Measurements from ENCODE around the gene SDHA. TPM values are rescaled to one million over a fixed set of nuclear protein-coding genes. Genes with fewer than 3 reads are reported as not detected.
"Not testable (repeated sequence)": the region's sequence is repeated elsewhere in the genome, so short reads cannot be mapped to it uniquely, and the experiment has no call there.

Gene SDHA
- 60.5 TPM for polyA plus RNA-seq (2013, experiment 1 of 2)
- 67.5 TPM for polyA plus RNA-seq (2013, experiment 2 of 2)

- not testable (repeated sequence) for H3K27me3 ChIP-seq (ENCODE audit: control insufficient read depth in 3 of 3, insufficient read depth in 3 of 3, low read depth in 1 of 3, low read length in 3 of 3); H3K4me1 ChIP-seq (ENCODE audit: control insufficient read depth in 2 of 2, insufficient read depth in 1 of 2, low read depth in 1 of 2, low read length in 2 of 2); H3K79me1 ChIP-seq (ENCODE audit: low read depth, low read length); H3K9me3 ChIP-seq (replicated peaks in 1 of 2; ENCODE audit: control insufficient read depth in 2 of 2, insufficient read depth in 1 of 2, low read depth in 1 of 2, low read length in 2 of 2); H2BK120ac ChIP-seq (ENCODE audit: low read depth, low read length); H2BK12ac ChIP-seq (ENCODE audit: low read length); H4K91ac ChIP-seq (ENCODE audit: low read depth, low read length, poor library complexity); H3K4ac ChIP-seq (ENCODE audit: low read length); H4K8ac ChIP-seq (ENCODE audit: low read depth, low read length); H3K14ac ChIP-seq (ENCODE audit: low read length); H2BK15ac ChIP-seq (ENCODE audit: low read length)
- H2BK5ac ChIP-seq (ENCODE audit: low read length): peak within 1 kb of the TSS; percentile 61
- peak within 1 kb of the TSS; percentile 79 for H3K27ac ChIP-seq (replicated peaks; ENCODE audit: low read length)
- H3K4me2 ChIP-seq (ENCODE audit: insufficient read depth, low read length, poor library complexity, severe bottlenecking): peak within 1 kb of the TSS; percentile 72
- H2AFZ ChIP-seq (ENCODE audit: low read length): peak within 1 kb of the TSS; percentile 93
- DNase-seq (ENCODE audit: low spot score): peak; percentile 98
- no CpG with 5 or more reads among the region's 75 CpGs for WGBS, 2 donors (ENCODE audit: extremely low coverage in 2 of 2, insufficient read length in 2 of 2, insufficient replicate concordance in 1 of 2)
- H3K18ac ChIP-seq (ENCODE audit: low read length): peak within 1 kb of the TSS; percentile 90
- peak within 1 kb of the TSS; percentile 65 for H3K23ac ChIP-seq (ENCODE audit: low read depth, low read length, poor library complexity)
- H3K36me3 ChIP-seq (replicated peaks in 1 of 2; ENCODE audit: control insufficient read depth in 2 of 2, insufficient read depth in 2 of 2, low read length in 2 of 2): peaks cover 8 to 27% of the 10 kb centered on the region in 2 donors
- peak within 1 kb of the TSS; percentile 81 for H3K9ac ChIP-seq (ENCODE audit: low read depth, low read length, poor library complexity)
- H2AK5ac ChIP-seq (ENCODE audit: low read depth, low read length): peak within 1 kb of the TSS; percentile 24
- peak within 1 kb of the TSS; percentile 86 to 97 for H3K4me3 ChIP-seq (ENCODE audit: low read length in 2 of 2)
Measured at GRCh38 chr5:217494-218456, at the start of gene SDHA, which contains the start of gene CCDC127. Gene SDHA (plus strand): TSS chr5:218320. CDS start chr5:218356, 36 bp downstream. Gene CCDC127 (minus strand): TSS chr5:218153. CDS start chr5:216849, 1,304 bp downstream.

DNA sequence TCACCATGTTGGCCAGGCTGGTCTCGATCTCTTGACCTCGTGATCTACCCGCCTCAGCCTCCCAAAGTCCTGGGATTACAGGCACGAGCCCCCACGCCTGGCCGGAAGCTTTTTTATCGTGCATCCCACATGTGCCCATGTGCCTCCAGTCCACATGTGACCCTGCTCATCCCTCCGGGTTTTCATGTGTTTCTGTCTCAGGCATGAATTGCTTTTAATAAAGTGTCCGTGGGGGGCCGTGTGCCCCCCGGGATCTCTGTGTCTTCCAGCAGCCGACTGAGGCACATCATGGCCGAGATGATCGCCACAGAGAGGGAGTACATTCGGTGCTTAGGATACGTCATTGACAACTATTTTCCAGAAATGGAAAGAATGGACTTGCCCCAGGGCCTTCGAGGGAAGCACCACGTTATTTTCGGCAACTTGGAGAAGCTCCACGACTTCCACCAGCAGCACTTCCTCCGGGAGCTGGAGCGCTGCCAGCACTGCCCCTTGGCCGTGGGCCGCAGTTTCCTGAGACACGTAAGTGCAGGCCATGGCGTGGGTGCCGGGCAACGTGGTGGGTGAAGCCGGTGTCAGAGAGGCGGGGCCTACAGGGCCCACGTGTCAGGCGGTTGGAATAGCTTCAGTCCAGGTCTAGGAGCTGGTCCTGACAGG, 48.9 kb upstream of the SDHA start:
- no peak overlapping the region for H3K14ac ChIP-seq (ENCODE audit: low read length)
- H3K4me2 ChIP-seq (ENCODE audit: insufficient read depth, low read length, poor library complexity, severe bottlenecking): no peak overlapping the region
- no peak overlapping the region for H2BK5ac ChIP-seq (ENCODE audit: low read length)
- peak overlapping the region; percentile 42 for H3K18ac ChIP-seq (ENCODE audit: low read length)
- H2AK5ac ChIP-seq (ENCODE audit: low read depth, low read length): no peak overlapping the region
- no peak overlapping the region for H3K4ac ChIP-seq (ENCODE audit: low read length)
- peak overlapping the region; percentile 11 for H3K23ac ChIP-seq (ENCODE audit: low read depth, low read length, poor library complexity)
- H3K4me1 ChIP-seq (ENCODE audit: control insufficient read depth in 2 of 2, insufficient read depth in 1 of 2, low read depth in 1 of 2, low read length in 2 of 2): peaks cover 2 to 42% of the 10 kb centered on the region in 2 donors
- no peaks in the 10 kb centered on the region for H3K27me3 ChIP-seq (ENCODE audit: control insufficient read depth in 3 of 3, insufficient read depth in 3 of 3, low read depth in 1 of 3, low read length in 3 of 3)
- no peaks in the 10 kb centered on the region for H3K79me1 ChIP-seq (ENCODE audit: low read depth, low read length)
- H2BK15ac ChIP-seq (ENCODE audit: low read length): no peak overlapping the region
- no peak overlapping the region for H4K91ac ChIP-seq (ENCODE audit: low read depth, low read length, poor library complexity)
- H2BK12ac ChIP-seq (ENCODE audit: low read length): no peak overlapping the region
- H3K36me3 ChIP-seq (replicated peaks in 1 of 2; ENCODE audit: control insufficient read depth in 2 of 2, insufficient read depth in 2 of 2, low read length in 2 of 2): peaks cover 12 to 33% of the 10 kb centered on the region in 2 donors
- H3K4me3 ChIP-seq (ENCODE audit: low read length in 2 of 2): no peak overlapping the region
- H2BK120ac ChIP-seq (ENCODE audit: low read depth, low read length): no peak overlapping the region
- WGBS, 2 donors (ENCODE audit: extremely low coverage in 2 of 2, insufficient read length in 2 of 2, insufficient replicate concordance in 1 of 2): no CpG with 5 or more reads among the region's 32 CpGs
- no peak overlapping the region for H3K27ac ChIP-seq (replicated peaks; ENCODE audit: low read length)
- no peaks in the 10 kb centered on the region for H3K9me3 ChIP-seq (replicated peaks in 1 of 2; ENCODE audit: control insufficient read depth in 2 of 2, insufficient read depth in 1 of 2, low read depth in 1 of 2, low read length in 2 of 2)
- H2AFZ ChIP-seq (ENCODE audit: low read length): no peak overlapping the region
- H4K8ac ChIP-seq (ENCODE audit: low read depth, low read length): peak overlapping the region; percentile 6
- H3K9ac ChIP-seq (ENCODE audit: low read depth, low read length, poor library complexity): no peak overlapping the region
- DNase-seq (ENCODE audit: low spot score): no peak

DNA sequence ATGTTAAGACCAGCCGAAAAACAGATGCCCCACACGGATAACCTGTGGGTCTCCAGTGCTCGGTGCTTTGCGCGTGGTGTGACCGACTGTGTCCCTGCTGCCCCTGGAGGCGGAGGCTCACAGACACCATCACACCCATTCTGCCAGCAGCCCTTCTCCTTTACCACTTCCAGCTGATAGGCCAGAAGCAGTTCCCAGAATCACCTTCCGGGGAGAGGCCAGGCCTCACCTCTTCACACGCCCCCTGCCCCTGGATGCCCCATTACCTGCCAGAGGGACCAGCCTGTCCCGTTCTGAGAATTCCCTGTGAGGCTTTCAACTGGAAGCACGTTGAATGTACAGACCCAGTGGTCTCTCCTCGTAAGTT, 48.4 kb upstream of the SDHA start:
- Histone ChIP-seq H3K4me3 (ENCODE audit: low read length in 2 of 2) (no peak overlapping the region), H3K4me1 (ENCODE audit: control insufficient read depth in 2 of 2, insufficient read depth in 1 of 2, low read depth in 1 of 2, low read length in 2 of 2) (peaks cover 2 to 42% of the 10 kb centered on the region in 2 donors), H2BK15ac (ENCODE audit: low read length) (no peak overlapping the region), H3K27me3 (ENCODE audit: control insufficient read depth in 3 of 3, insufficient read depth in 3 of 3, low read depth in 1 of 3, low read length in 3 of 3) (no peaks in the 10 kb centered on the region), H3K9me3 (replicated peaks in 1 of 2; ENCODE audit: control insufficient read depth in 2 of 2, insufficient read depth in 1 of 2, low read depth in 1 of 2, low read length in 2 of 2) (no peaks in the 10 kb centered on the region), H3K4me2 (ENCODE audit: insufficient read depth, low read length, poor library complexity, severe bottlenecking) (no peak overlapping the region), H4K8ac (ENCODE audit: low read depth, low read length) (peak overlapping the region; percentile 6), H2AFZ (ENCODE audit: low read length) (peak overlapping the region; percentile 6), H4K91ac (ENCODE audit: low read depth, low read length, poor library complexity) (no peak overlapping the region), H3K14ac (ENCODE audit: low read length) (no peak overlapping the region), H3K23ac (ENCODE audit: low read depth, low read length, poor library complexity) (peak overlapping the region; percentile 11), H3K27ac (replicated peaks; ENCODE audit: low read length) (no peak overlapping the region), H3K79me1 (ENCODE audit: low read depth, low read length) (no peaks in the 10 kb centered on the region), H2BK120ac (ENCODE audit: low read depth, low read length) (no peak overlapping the region), H3K18ac (ENCODE audit: low read length) (no peak overlapping the region), H3K36me3 (replicated peaks in 1 of 2; ENCODE audit: control insufficient read depth in 2 of 2, insufficient read depth in 2 of 2, low read length in 2 of 2) (peaks cover 12 to 33% of the 10 kb centered on the region in 2 donors), H2AK5ac (ENCODE audit: low read depth, low read length) (no peak overlapping the region), H2BK5ac (ENCODE audit: low read length) (no peak overlapping the region), H2BK12ac (ENCODE audit: low read length) (no peak overlapping the region), H3K4ac (ENCODE audit: low read length) (no peak overlapping the region), H3K9ac (ENCODE audit: low read depth, low read length, poor library complexity) (no peak overlapping the region)
- DNase-seq (ENCODE audit: low spot score): no peak
- no CpG with 5 or more reads among the region's 12 CpGs for WGBS, 2 donors (ENCODE audit: extremely low coverage in 2 of 2, insufficient read length in 2 of 2, insufficient replicate concordance in 1 of 2)
